BLaER1 (cell line): ENCODE results near the gene ZBED1.
"Not testable (repeated sequence)": the region's sequence is repeated elsewhere in the genome, so short reads cannot be mapped to it uniquely, and the experiment has no call there.

ENCODE experiments used
- H3K27ac ChIP-seq: shearing (Covaris generic); formaldehyde crosslinking; 2 replicates; pipeline ENCODE4 v1.8.1; 2022
- H3K27me3 ChIP-seq: shearing (Covaris generic); formaldehyde crosslinking; 2 replicates; pipeline ENCODE4 v1.8.1; 2022
- H3K36me3 ChIP-seq: shearing (Covaris generic); formaldehyde crosslinking; 2 replicates; pipeline ENCODE4 v1.8.1; 2022
- H3K4me1 ChIP-seq: shearing (Covaris generic); formaldehyde crosslinking; 2 replicates; pipeline ENCODE4 v1.8.1; 2022
- H3K4me2 ChIP-seq: shearing (Covaris generic); formaldehyde crosslinking; 2 replicates; pipeline ENCODE4 v1.8.1; 2022
- H3K4me3 ChIP-seq: shearing (Covaris generic); formaldehyde crosslinking; 2 replicates; pipeline ENCODE4 v1.8.1; 2022
- H3K9ac ChIP-seq: shearing (Covaris generic); formaldehyde crosslinking; 2 replicates; pipeline ENCODE4 v1.8.1; 2022
- H3K9me3 ChIP-seq: shearing (Covaris generic); formaldehyde crosslinking; 2 replicates; pipeline ENCODE4 v1.8.1; 2022
- H4K20me1 ChIP-seq: shearing (Covaris generic); formaldehyde crosslinking; 2 replicates; pipeline ENCODE4 v1.8.1; 2022
- Cebpa-rat ChIP-seq: shearing (Covaris generic); IDR thresholded peaks from 2 replicates; pipeline ENCODE4 v1.8.1; 2022

Gene ZBED1

DNA sequence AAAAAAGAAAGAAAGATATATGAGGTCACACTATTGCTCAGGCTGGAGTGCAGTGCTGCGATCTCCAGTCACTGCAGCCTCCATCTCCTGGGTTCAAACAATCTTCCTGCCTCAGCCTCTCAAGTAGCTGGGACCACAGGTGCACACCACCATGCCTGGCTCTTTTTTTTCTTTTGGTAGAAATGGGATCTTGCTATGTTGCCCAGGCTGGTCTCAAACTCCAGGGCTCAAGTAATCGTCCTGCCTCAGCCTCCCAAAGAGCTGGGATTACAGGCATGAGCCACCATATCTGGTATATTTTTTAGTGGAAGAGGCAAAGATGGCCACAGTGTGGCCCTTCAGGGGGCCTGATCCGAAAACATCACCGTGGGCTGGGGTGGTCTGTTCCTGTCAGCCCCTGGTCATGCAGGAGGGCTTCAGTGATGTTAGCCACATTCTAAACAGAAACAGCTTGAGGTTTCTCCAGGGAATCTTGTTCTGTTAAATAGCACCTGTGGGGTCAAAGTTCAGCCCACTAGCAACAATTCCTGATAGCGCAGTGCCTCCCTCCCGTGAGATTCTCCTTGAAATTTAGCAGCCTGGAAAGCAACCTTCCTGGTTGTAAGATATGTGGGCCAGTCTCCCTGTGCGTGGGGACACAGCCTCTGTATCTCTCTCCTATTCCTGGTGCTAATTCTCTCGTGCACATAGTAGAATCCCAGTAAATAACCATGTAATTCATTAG lies 7.3 kb upstream of the ZBED1 start:
- Histone ChIP-seq H3K27ac (no peak overlapping the region), H3K4me1 (peaks cover 11% of the 10 kb centered on the region), H3K4me3 (no peak overlapping the region), H3K9me3 (0 out of 2 replicates have a peak, but pooled peaks cover 6% of the 10 kb centered on the region), H3K36me3 (no peaks in the 10 kb centered on the region), H3K4me2 (no peak overlapping the region), H3K27me3 (no peaks in the 10 kb centered on the region), H4K20me1 (no peaks in the 10 kb centered on the region), H3K9ac (no peak overlapping the region)
- TF ChIP-seq Cebpa-rat, result no peak

DNA sequence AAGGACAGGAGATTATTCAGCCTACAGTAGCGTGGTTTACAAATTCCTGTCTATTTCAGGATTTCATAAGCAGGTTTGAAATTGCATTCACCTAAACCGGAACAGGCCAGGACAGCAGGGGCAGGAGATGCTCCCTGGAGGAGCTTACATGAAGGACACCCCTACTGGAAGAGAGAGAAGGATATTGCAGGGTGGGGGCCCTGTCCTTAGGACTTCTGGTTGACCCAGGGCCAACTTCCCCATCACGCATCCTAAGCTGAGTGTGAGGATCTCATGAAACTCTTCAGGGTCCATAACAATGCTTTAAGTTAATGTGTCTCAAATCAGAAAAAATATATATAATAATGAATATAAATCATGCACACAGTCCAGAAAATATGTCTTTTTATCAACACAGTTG lies 6.4 kb upstream of the ZBED1 start:
- Histone ChIP-seq H3K9me3 (0 out of 2 replicates have a peak, but pooled peaks cover 6% of the 10 kb centered on the region), H3K4me3 (no peak overlapping the region), H3K36me3 (no peaks in the 10 kb centered on the region), H3K4me2 (no peak overlapping the region), H4K20me1 (no peaks in the 10 kb centered on the region), H3K27me3 (no peaks in the 10 kb centered on the region), H3K27ac (no peak overlapping the region), H3K9ac (no peak overlapping the region), H3K4me1 (peaks cover 10% of the 10 kb centered on the region)
- no peak for TF ChIP-seq Cebpa-rat

DNA sequence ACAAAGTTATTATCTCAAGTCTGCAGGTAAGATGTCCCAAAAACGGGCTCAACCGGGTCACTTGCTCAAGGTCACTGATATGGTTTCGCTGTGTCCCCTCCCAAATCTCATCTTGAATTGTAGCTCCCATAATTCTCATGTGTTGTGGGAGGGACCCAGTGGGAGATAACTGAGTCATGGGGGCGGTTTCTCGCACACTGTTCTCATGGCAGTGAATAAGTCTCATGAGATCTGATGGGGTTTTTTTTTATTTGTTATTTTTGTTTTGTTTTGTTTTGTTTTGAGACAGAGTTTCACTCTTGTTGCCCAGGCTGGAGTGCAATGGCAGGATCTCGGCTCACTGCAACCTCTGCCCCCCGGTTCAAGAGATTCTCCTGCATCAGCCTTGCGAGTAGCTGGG lies 4.6 kb upstream of the ZBED1 start:
- not testable (repeated sequence) for H3K4me2 ChIP-seq, H4K20me1 ChIP-seq, H3K4me3 ChIP-seq, H3K9ac ChIP-seq, H3K36me3 ChIP-seq, H3K9me3 ChIP-seq, H3K27me3 ChIP-seq, H3K27ac ChIP-seq
- peaks cover 20% of the 10 kb centered on the region for H3K4me1 ChIP-seq

DNA sequence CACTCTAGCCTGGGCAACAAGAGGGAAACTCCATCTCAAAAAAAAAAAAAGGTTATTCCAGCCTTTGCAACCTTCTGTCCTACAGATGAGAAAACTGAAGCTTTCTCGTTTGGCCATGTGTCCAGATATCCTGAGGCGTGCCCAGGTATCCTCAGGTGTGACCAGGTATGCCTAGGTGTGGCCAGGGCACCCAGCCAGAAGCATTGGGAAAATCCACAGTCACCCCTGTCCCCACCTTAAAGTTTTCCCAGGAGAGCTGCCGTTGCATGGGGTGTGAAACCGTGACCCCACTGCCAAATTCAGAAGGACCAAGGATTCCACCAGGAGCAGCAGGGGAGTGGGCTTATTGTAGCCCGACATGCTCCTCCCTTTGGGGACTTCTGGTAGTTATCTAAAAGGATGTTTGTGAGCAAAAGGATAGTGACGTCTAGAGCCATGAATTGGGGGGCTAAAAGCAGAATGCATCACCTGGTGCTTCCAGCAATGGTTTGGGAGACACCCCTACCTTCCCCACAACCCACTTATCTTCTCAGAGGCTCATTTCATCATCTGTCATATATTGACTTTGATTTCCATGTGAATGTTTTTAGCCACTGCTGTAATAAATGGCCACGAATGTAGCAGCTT lies 4.0 kb upstream of the ZBED1 start:
- Histone ChIP-seq H3K4me1 (peaks cover 20% of the 10 kb centered on the region), H3K9ac (no peak overlapping the region), H3K27ac (no peak overlapping the region), H3K4me3 (no peak overlapping the region), H3K27me3 (no peaks in the 10 kb centered on the region), H3K36me3 (no peaks in the 10 kb centered on the region), H4K20me1 (peaks cover under 1% of the 10 kb centered on the region; the same call in 1 of the 2 replicates), H3K4me2 (no peak overlapping the region), H3K9me3 (no peaks in the 10 kb centered on the region)
- TF ChIP-seq Cebpa-rat, result no peak

DNA sequence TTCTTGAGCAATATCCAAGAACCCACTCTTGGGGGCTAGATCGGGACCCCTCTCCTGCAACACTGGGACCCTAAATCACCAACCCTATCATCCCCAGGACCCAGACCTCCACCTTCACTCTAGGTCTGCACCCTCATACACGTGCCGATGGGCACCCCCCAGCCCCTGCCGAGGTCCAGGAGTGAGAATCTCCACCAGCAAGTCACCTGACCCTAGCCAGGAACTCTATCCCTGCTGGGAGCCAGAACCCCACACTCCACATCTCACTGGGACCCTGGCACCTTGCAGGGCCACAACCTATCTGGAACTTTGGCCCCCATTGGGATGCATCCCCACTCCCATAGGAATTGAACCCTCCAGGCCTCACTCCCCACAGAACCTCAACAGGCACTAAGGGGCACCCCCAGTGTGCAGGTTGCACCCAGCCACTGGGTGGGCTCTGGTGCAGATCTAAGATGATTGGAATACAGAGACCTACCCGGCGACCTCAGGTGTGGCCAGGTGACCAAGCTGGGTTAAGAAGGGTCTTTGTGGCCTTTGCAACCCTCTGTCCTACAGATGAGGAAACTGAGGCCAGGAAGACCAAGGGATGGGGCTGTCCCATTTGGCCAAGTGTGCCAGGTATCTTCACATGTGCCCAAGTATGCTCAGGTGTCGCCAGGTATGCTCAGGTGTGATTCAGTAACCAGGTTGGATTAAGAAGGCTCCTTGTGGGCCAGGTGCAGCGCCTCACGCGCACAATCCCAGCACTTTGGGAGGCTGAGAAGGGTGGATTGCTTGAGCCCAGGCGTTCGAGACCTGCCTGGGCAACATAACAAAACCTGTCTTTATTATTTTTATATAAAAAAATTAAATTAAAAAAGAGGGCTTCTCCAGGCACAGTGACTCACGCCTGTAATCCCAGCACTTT lies 3.1 kb upstream of the ZBED1 start:
- no peak overlapping the region for H3K27ac ChIP-seq
- H4K20me1 ChIP-seq, result peaks cover 10% of the 10 kb centered on the region
- no peak overlapping the region for H3K9ac ChIP-seq
- H3K36me3 ChIP-seq, result no peaks in the 10 kb centered on the region
- peaks cover 25% of the 10 kb centered on the region for H3K4me1 ChIP-seq
- no peak overlapping the region for H3K4me2 ChIP-seq
- TF ChIP-seq Cebpa-rat, result no peak
- H3K4me3 ChIP-seq, result no peak overlapping the region
- H3K27me3 ChIP-seq, result no peaks in the 10 kb centered on the region
- no peaks in the 10 kb centered on the region for H3K9me3 ChIP-seq

DNA sequence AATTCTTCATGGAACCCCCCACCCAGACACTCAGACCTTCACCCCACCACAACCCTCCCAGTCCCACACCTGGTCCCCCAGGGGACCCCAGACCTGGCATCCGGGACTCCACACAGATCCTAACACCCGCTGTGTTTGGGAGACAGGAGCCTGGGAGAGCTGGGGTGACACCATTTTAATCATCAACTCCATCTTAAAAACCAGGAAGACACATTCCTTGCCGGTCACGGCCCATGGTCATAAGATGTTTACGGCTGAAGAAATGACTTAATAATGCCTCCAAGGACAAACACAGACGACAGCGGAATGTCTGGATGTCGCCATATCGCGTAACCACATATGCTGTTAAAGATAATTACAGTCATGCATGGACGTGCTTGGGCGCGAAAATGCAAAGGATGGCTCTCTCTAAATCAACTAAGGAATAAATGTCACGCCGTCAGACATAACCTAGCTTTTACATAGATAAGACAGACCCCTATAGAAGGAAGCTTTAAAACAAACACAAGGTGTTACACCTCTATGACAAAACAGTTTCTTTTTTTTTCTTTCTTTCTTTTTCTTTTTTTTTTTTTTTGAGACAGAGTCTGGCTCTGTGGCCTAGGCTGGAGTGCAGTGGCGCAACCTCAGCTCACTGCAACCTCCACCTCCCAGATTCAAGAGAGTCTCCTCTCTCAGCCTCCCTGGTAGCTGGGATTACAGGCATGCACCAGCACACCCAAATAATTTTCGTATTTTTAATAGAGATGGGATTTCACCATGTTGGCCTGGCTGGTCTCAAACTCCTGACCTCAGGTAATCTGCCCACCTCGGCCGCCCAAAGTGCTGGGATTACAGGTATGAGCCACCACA lies 2.1 kb upstream of the ZBED1 start:
- no peak overlapping the region for H3K4me3 ChIP-seq
- no peak overlapping the region for H3K4me2 ChIP-seq
- TF ChIP-seq Cebpa-rat, result no peak
- H3K27ac ChIP-seq, result no peak overlapping the region
- peaks cover 20% of the 10 kb centered on the region for H4K20me1 ChIP-seq
- H3K9ac ChIP-seq, result no peak overlapping the region
- H3K27me3 ChIP-seq, result no peaks in the 10 kb centered on the region
- peaks cover 29% of the 10 kb centered on the region for H3K4me1 ChIP-seq
- no peaks in the 10 kb centered on the region for H3K9me3 ChIP-seq
- no peaks in the 10 kb centered on the region for H3K36me3 ChIP-seq

DNA sequence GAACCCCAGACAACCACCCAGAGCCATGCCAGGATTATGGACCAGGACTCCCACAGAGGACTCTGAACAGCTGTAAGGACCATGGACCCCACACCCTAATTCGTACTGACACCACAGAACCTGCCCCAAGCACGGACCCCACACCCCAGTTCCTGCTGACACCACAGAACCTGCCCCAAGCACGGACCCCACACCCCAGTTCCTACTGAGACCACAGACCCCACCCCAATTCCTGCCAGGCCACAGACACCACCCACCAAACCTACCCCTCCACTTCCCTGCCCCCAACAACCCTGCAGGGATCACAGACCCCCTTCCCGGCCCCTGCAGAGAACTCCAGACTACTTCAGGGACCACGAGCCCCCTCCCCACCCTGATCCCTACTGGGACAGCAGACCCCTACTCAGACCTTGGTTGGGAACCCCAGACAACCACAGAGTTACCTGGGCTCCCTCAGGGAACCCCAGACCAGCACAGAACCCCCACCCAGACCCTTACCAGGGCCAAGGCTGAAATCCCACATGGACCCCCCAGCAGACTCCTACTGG lies 1.4 kb upstream of the ZBED1 start:
- Histone ChIP-seq H3K4me2 (no peak overlapping the region), H3K4me1 (peaks cover 36% of the 10 kb centered on the region), H3K27me3 (no peaks in the 10 kb centered on the region), H4K20me1 (peaks cover 27% of the 10 kb centered on the region), H3K9me3 (no peaks in the 10 kb centered on the region), H3K36me3 (no peaks in the 10 kb centered on the region), H3K4me3 (no peak overlapping the region), H3K9ac (no peak overlapping the region), H3K27ac (no peak overlapping the region)
- no peak for TF ChIP-seq Cebpa-rat

DNA sequence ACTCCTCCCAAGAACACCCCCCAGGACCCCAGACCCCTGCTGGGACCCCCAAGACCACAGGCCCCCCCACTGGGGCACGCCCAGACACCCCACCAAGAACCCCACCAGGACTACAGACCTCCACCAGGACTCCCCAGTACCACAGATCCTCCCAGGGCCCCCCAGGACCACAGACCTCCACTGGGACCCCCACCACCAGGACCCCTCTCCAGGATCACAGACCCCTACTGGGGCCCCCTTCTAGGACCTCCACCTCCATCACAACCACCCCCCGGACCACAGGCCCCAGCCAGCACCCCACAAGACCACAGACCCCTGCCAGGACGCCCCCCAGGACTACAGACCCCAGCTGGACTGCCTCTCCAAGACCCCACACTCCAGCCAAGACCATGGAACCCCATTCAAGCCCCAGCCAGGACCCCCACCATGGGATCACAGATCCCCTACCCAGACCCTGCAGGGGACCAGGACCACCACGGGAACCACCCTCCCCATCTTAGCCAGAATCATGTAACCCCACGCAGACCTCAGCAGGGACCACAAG lies 855 bp upstream of the ZBED1 start:
- Histone ChIP-seq H3K4me1 (peaks cover 41% of the 10 kb centered on the region), H4K20me1 (peaks cover 30% of the 10 kb centered on the region), H3K27ac (peak overlapping the region; percentile 97), H3K9ac (no peak overlapping the region), H3K27me3 (no peaks in the 10 kb centered on the region), H3K4me2 (peak overlapping the region; percentile 45), H3K9me3 (no peaks in the 10 kb centered on the region), H3K4me3 (no peak overlapping the region; the same call in 1 of the 2 replicates), H3K36me3 (no peaks in the 10 kb centered on the region)
- TF ChIP-seq Cebpa-rat, result no peak
